GM21381 (cell line): ENCODE data around the gene PARD3.

Experiments
- ATAC-seq: cut with Tn5 transposase; IDR thresholded peaks from one replicate; pipeline ENCODE4 v1.9.1; 2021; ENCODE audit warnings: mild to moderate bottlenecking, moderate library complexity; ENCODE audit not compliant: unreplicated experiment

PARD3 gene

GRCh38 chr10:34520084-34520483 is 295.0 kb downstream of the PARD3 start:
- ATAC-seq, result no peak

DNA sequence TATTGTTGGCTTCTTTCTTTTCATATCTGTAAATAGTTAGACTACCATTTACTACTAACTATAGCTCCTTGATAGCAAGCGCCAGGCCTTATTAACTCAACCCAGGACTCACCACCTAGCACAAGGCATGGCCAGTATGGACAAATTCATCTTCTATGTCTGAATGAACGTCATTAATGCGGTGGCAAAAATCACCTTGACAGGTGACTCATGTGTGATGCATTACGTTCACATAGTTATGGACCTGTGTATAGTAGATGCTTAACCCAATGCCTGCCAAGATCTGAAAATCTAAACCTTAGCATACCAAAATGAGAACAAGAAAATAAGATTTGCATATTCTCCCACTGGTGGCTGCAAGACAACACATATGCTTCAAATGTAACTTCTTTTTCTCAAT is 300.8 kb downstream of the PARD3 start:
- no peak for ATAC-seq

DNA sequence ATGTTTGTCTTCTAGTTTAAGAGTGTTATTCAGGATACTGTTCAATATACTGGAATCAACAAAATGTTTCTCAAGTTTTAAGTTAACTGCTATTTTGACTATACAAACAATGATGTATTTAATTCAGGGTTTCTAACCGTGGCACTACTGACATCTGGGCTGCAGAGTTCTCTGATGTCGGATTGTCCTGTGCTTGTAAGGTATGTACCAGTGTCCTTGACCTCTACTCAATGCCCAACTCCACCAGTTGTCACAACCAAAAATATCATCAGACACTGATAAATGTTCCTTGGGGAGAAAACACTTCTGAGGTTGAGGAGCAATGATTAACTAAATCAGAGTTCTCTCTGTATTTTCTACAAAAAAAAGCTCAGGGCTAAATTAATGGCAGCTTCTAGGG is 301.5 kb downstream of the PARD3 start:
- no peak for ATAC-seq

DNA sequence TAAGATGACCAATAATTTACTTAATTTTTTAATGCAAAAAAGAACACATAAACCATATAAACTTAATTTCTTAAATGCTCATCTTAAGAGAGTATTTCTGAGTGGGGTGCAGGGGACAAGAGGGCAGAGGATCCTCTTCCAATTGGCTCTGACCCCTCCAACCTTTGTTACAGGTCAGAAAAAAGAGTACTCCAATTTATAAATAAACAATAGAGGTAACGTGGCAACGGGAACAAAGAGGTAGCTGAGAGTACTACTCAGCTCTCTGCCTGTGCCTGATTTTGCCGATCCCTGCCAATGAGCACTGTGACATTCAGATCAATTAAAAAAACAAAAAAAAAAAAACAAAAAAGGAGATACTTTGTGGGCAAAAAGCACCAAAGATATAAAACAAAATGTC is 307.9 kb downstream of the PARD3 start:
- no peak for ATAC-seq

DNA sequence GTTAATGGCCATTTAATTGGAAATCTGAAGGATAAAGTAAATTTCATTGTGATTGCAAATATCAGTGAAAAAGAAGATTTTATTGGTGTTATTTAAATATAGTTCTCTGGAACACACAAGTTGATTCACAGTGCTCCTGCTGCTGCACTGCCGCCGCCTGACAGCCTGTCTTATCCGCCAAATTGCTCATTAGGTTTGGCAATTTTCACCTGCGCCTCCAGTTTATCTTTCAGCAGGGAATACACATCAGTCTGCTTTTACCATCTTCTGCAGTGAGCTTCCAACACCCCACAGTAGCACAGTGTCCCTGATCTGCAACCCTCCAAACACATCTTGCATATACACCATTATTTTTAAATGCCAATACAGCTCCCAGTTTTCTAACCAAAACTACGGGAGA is 308.3 kb downstream of the PARD3 start:
- no peak for ATAC-seq

GRCh38 chr10:34505338-34505737 is 309.8 kb downstream of the PARD3 start:
- no peak for ATAC-seq

DNA sequence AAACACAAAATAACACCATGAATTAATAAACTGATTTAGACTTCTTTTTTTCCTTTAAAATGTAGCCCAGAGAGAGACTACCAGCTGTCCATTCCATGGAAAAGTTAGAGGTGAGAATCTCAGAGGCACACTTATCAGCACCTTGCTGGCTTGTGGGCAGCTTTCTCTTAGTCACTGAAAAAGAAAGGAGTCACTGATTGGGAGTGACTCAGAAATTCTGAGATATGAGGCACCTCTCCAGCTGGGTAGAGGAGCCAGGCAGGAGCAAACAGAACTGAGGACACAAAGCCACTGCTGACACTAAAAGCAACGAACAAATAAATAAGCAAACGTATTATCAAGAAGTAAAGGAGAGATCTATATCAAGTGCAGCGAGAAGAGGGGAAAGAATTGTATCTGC is 310.6 kb downstream of the PARD3 start:
- ATAC-seq, result no peak

- no peak for ATAC-seq
Measured at GRCh38 chr10:34503704-34504103, 311.4 kb downstream of the PARD3 start.

GRCh38 chr10:34499612-34500279 is 315.4 kb downstream of the PARD3 start:
- ATAC-seq, result no peak

GRCh38 chr10:34498821-34499220 is 316.3 kb downstream of the PARD3 start:
- ATAC-seq, result no peak

DNA sequence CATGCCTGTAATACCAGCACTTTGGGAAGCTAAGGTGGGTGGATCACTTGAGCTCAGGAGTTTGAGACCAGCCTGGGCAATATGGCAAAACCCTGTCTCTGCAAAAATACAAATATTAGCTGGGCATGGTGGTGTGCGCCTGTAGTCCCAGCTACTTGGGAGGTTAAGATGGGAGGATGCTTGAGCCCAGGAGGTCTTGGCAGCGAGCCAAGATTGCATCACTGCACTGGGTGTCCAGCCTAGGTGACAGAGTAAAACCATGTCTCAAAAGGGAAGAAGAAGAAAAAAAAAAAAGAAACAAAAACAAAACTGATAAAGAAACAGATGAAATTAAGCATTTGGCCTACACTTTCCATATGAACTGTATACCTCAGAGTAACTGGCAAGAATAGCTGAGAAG is 319.2 kb downstream of the PARD3 start:
- ATAC-seq, result no peak

DNA sequence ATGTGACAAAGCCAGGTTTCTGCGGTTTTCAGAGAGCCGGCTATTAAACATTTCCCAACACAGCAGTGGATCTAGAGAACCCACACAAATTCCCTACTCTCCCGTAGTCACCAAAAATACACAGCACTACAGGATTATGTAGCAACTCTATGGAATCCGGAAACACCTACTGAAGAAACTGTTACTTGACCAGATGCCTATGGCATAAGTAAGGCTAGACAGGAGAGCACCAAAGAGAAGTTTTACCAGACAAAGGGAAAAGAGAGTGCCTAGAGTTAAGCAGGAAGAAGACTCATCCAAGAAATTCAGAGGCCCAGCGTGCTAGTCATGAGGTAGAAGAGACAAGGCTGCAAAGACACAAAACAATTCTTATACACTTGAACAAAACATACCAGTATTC is 321.1 kb downstream of the PARD3 start:
- no peak for ATAC-seq

DNA sequence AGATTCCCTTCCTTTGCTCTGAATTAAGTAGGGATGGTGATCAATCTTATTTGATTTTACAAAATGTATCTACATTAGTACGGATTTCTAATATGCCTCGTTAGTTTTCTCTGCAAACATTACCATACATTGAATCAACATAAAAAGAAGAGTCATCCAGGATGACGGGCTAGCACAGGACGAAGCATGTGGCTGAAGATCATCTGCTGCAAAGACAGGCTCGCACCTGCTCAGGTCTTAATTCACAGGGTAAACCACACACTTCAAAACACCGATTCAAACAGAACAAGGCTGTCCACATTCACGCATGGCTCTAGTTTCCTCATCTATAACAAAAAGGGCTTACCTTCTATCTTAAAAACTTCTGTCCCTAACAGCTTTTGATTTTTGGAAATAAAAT is 323.0 kb downstream of the PARD3 start:
- no peak for ATAC-seq

DNA sequence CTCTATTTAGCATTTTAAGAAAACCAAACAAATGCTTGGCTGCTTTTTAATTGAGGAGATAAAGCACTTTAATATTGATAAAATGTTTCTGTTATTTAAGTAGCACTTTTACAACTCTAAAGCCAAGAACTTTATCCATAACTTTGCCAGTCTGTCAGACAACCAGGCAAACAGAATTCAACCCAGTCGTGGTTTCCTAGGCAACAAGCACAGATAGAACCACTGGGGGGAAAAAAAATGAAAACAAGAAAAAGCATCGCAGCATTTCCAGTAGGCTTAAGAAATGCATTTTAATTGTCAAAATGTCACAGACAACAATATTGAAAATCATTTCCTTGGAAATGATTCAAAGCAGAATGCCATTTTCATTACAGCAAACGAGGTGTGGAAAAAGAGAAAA is 323.4 kb downstream of the PARD3 start:
- no peak for ATAC-seq

GRCh38 chr10:34489973-34490745 is 324.9 kb downstream of the PARD3 start:
- no peak for ATAC-seq

DNA sequence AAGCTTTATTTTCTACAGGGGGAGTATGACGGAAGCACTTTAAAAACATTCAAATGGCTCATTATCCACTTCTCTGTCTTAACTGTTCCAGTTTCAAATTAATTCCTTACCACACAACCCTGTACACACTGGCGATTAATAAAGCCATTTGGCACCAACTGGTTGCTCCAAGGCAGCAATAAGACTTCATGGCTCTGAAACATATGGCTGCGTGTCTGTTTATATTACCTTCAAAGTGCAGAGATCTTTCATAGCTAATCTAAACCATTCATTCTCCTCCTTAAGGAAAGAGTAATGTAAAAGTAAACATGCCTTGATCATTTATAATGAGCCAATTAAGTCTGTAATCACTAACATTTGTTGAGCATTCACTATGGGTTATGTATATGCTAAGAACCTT is 325.7 kb downstream of the PARD3 start:
- ATAC-seq, result no peak

- ATAC-seq, result no peak
Measured at GRCh38 chr10:34488476-34489130, 326.5 kb downstream of the PARD3 start.

GRCh38 chr10:34486008-34486407 is 329.1 kb downstream of the PARD3 start:
- ATAC-seq, result no peak

- no peak for ATAC-seq
Measured at GRCh38 chr10:34484164-34484563, 330.9 kb downstream of the PARD3 start.

- ATAC-seq, result no peak
Measured at GRCh38 chr10:34480345-34480744, 334.8 kb downstream of the PARD3 start.

GRCh38 chr10:34479520-34480179 is 335.4 kb downstream of the PARD3 start:
- ATAC-seq, result no peak

DNA sequence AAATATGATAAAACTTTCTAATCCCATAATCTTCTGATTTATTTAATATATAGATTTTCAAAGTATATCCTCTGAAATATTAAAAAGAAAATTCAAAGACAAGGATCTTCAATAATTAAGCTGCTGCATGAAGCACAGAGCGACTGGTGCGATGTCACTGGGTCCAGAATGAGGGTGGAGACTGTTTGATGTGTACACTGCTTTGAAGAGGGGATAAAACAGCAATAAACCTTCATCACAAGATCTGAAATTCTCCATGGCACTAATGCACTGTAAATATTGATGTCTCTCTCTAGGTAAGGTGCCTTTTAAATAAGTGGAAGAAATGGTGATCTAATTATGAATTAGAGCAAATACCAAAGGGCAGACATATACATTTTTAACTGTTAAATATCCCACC is 337.8 kb downstream of the PARD3 start:
- ATAC-seq, result no peak
